ENCODE results near the gene PLSCR5. TPM values are rescaled to one million over a fixed set of nuclear protein-coding genes. Genes with fewer than 3 reads are reported as not detected.

Gene PLSCR5
- polyA plus RNA-seq, 3 donors = not detected

- Mint-ChIP-seq H3K4me1 (no peaks in the 10 kb centered on the region), H3K36me3 (no peaks in the 10 kb centered on the region), H3K9me3 (no peaks in the 10 kb centered on the region), H3K27ac (no peak overlapping the region), H3K27me3 (ENCODE audit: low read depth in 3 of 3) (no peaks in the 10 kb centered on the region), H3K4me3 (no peak overlapping the region)
- H3K79me2 ChIP-seq (ENCODE audit: insufficient read depth, low read length) = no peaks in the 10 kb centered on the region
- no peak overlapping the region for H2AFZ ChIP-seq (ENCODE audit: insufficient read depth, low read depth, low read length, poor library complexity, severe bottlenecking)
- no peak overlapping the region for H3K27ac ChIP-seq (ENCODE audit: low read depth in 1 of 2, low read length in 2 of 2)
- H3K4me1 ChIP-seq (ENCODE audit: control insufficient read depth in 1 of 2, insufficient read depth in 2 of 2, low read length in 2 of 2) = no peaks in the 10 kb centered on the region
- TF ChIP-seq CTCF (IDR thresholded peaks at IDR 0.05) = no peak
- H4K20me1 ChIP-seq (ENCODE audit: insufficient read depth, low read length) = no peaks in the 10 kb centered on the region
- DNase-seq = no peak
- no peak overlapping the region for H3K9ac ChIP-seq (ENCODE audit: insufficient read depth, low read length, poor library complexity, severe bottlenecking)
- no peaks in the 10 kb centered on the region for H3K9me3 ChIP-seq (replicated peaks in 1 of 2; ENCODE audit: control insufficient read depth in 1 of 2, insufficient read depth in 1 of 2, low read length in 2 of 2)
- no peak overlapping the region for H3K4me2 ChIP-seq (replicated peaks; ENCODE audit: extremely low read depth, low read length, poor library complexity, severe bottlenecking)
- H3K36me3 ChIP-seq (replicated peaks in 1 of 2; ENCODE audit: control insufficient read depth in 1 of 2, insufficient read depth in 2 of 2, low read length in 2 of 2) = no peaks in the 10 kb centered on the region
- intact Hi-C loops (cut with micrococcal nuclease) = no loop called here
- no peak overlapping the region for H3K4me3 ChIP-seq (replicated peaks in 1 of 3; ENCODE audit: low read depth in 2 of 3, low read length in 3 of 3)
- H3K27me3 ChIP-seq (ENCODE audit: control insufficient read depth in 2 of 2, insufficient read depth in 2 of 2, low read length in 2 of 2) = no peaks in the 10 kb centered on the region
- no CpG with 5 or more reads among the region's 3 CpGs for WGBS (ENCODE audit: insufficient coverage)
These were observed 11.4 kb downstream of the PLSCR5 start for GRCh38 chr3:146593776-146594175.

- Mint-ChIP-seq H3K27me3 (ENCODE audit: low read depth in 3 of 3) (no peaks in the 10 kb centered on the region), H3K27ac (no peak overlapping the region), H3K36me3 (no peaks in the 10 kb centered on the region), H3K4me1 (no peaks in the 10 kb centered on the region), H3K9me3 (no peaks in the 10 kb centered on the region), H3K4me3 (no peak overlapping the region)
- H3K9me3 ChIP-seq (replicated peaks in 1 of 2; ENCODE audit: control insufficient read depth in 1 of 2, insufficient read depth in 1 of 2, low read length in 2 of 2) = no peaks in the 10 kb centered on the region
- H3K27ac ChIP-seq (ENCODE audit: low read depth in 1 of 2, low read length in 2 of 2) = no peak overlapping the region
- H3K4me1 ChIP-seq (ENCODE audit: control insufficient read depth in 1 of 2, insufficient read depth in 2 of 2, low read length in 2 of 2) = no peaks in the 10 kb centered on the region
- no peaks in the 10 kb centered on the region for H3K36me3 ChIP-seq (replicated peaks in 1 of 2; ENCODE audit: control insufficient read depth in 1 of 2, insufficient read depth in 2 of 2, low read length in 2 of 2)
- H3K4me3 ChIP-seq (replicated peaks in 1 of 3; ENCODE audit: low read depth in 2 of 3, low read length in 3 of 3) = no peak overlapping the region
- H3K79me2 ChIP-seq (ENCODE audit: insufficient read depth, low read length) = no peaks in the 10 kb centered on the region
- no peaks in the 10 kb centered on the region for H3K27me3 ChIP-seq (ENCODE audit: control insufficient read depth in 2 of 2, insufficient read depth in 2 of 2, low read length in 2 of 2)
- no peak overlapping the region for H2AFZ ChIP-seq (ENCODE audit: insufficient read depth, low read depth, low read length, poor library complexity, severe bottlenecking)
- H4K20me1 ChIP-seq (ENCODE audit: insufficient read depth, low read length) = no peaks in the 10 kb centered on the region
- no peak overlapping the region for H3K9ac ChIP-seq (ENCODE audit: insufficient read depth, low read length, poor library complexity, severe bottlenecking)
- intact Hi-C loops (cut with micrococcal nuclease) = no loop called here
- no CpG with 5 or more reads among the region's 2 CpGs for WGBS (ENCODE audit: insufficient coverage)
- no peak overlapping the region for H3K4me2 ChIP-seq (replicated peaks; ENCODE audit: extremely low read depth, low read length, poor library complexity, severe bottlenecking)
- TF ChIP-seq CTCF (IDR thresholded peaks at IDR 0.05) = no peak
- no peak for DNase-seq
These were observed 14.6 kb downstream of the PLSCR5 start for GRCh38 chr3:146590521-146590920.

Measured in CD14-positive monocyte (primary cell).